CD14-positive monocyte (primary cell): ENCODE results near the gene UBE2G1. TPM values are rescaled to one million over a fixed set of nuclear protein-coding genes. Genes with fewer than 3 reads are reported as not detected.

Experiments
- DNase-seq, 3 donors: peaks; one replicate each; pipeline ENCODE4 v3.0.0-alpha.2; 2011 to 2022
- H2AFZ ChIP-seq: 2 replicates; pipeline ENCODE4 v1.6.0; 2012; ENCODE audit warnings: mild to moderate bottlenecking, low read depth, low read length, inconsistent platforms; ENCODE audit not compliant: insufficient read depth, poor library complexity, severe bottlenecking
- H3K27ac ChIP-seq, 2 donors: 1 replicate in 1 of 2; 2 replicates in 1 of 2; pipeline ENCODE4 v1.5.1; 2012 to 2013; ENCODE audit warnings: low read length in 2 of 2, control low read depth in 1 of 2, inconsistent platforms in 1 of 2, low read depth in 1 of 2, mild to moderate bottlenecking in 1 of 2
- H3K27me3 ChIP-seq, 2 donors: one replicate each; pipeline versions ENCODE4 v1.6.0 to v1.6.1; 2011 to 2013; ENCODE audit warnings: low read length in 2 of 2; ENCODE audit not compliant: control insufficient read depth in 2 of 2, insufficient read depth in 2 of 2
- H3K36me3 ChIP-seq, 2 donors: replicated peaks in 1 of 2; 1 replicate in 1 of 2; 2 replicates in 1 of 2; pipeline versions ENCODE4 v1.5.1 to v1.6.1; 2012 to 2013; ENCODE audit warnings: low read length in 2 of 2, control low read depth in 1 of 2, inconsistent platforms in 1 of 2, mild to moderate bottlenecking in 1 of 2; ENCODE audit not compliant: insufficient read depth in 2 of 2, control insufficient read depth in 1 of 2
- H3K4me1 ChIP-seq, 2 donors: 1 replicate in 1 of 2; 2 replicates in 1 of 2; pipeline versions ENCODE4 v1.5.1 to v1.6.1; 2012 to 2013; ENCODE audit warnings: low read length in 2 of 2, control low read depth in 1 of 2, inconsistent platforms in 1 of 2, mild to moderate bottlenecking in 1 of 2, moderate library complexity in 1 of 2; ENCODE audit not compliant: insufficient read depth in 2 of 2, control insufficient read depth in 1 of 2
- H3K4me2 ChIP-seq: replicated peaks from 2 replicates; pipeline ENCODE3; 2012; ENCODE audit warnings: low read length, moderate library complexity, mild to moderate bottlenecking; ENCODE audit not compliant: poor library complexity, severe bottlenecking; ENCODE audit errors: extremely low read depth
- H3K4me3 ChIP-seq, 3 experiments: fragments of 200-600 bp in 1 of 3; sonication (generic) in 1 of 3; replicated peaks in 1 of 3; 1 replicate in 2 of 3; 2 replicates in 1 of 3; pipeline ENCODE4 v1.5.1; 2011 to 2013; ENCODE audit warnings: low read length in 3 of 3, mild to moderate bottlenecking in 3 of 3, control low read depth in 2 of 3, low read depth in 2 of 3, inconsistent platforms in 1 of 3, moderate library complexity in 1 of 3
- H3K79me2 ChIP-seq: 2 replicates; pipeline ENCODE4 v1.6.0; 2012; ENCODE audit warnings: mild to moderate bottlenecking, control low read depth, inconsistent platforms, low read length, moderate library complexity; ENCODE audit not compliant: insufficient read depth
- H3K9ac ChIP-seq: 2 replicates; pipeline ENCODE4 v1.6.0; 2017; ENCODE audit warnings: low read length, mild to moderate bottlenecking; ENCODE audit not compliant: insufficient read depth, poor library complexity, severe bottlenecking
- H3K9me3 ChIP-seq, 2 donors: replicated peaks in 1 of 2; 1 replicate in 1 of 2; 2 replicates in 1 of 2; pipeline versions ENCODE4 v1.5.1 to v1.6.1; 2012 to 2013; ENCODE audit warnings: low read length in 2 of 2, control low read depth in 1 of 2; ENCODE audit not compliant: control insufficient read depth in 1 of 2, insufficient read depth in 1 of 2
- H4K20me1 ChIP-seq: 2 replicates; pipeline ENCODE4 v1.6.0; 2012; ENCODE audit warnings: mild to moderate bottlenecking, low read length, control low read depth, moderate library complexity; ENCODE audit not compliant: insufficient read depth
- H3K27ac Mint-ChIP-seq, 7 donors: one replicate each; pipeline ENCODE4 v1.8.0; 2020; ENCODE audit warnings: mild to moderate bottlenecking in 7 of 7, mixed read lengths in 7 of 7, moderate library complexity in 6 of 7, inconsistent platforms in 2 of 7
- H3K27me3 Mint-ChIP-seq, 3 donors: one replicate each; pipeline ENCODE4 v1.8.0; 2021 to 2022; ENCODE audit warnings: low read depth in 3 of 3, mild to moderate bottlenecking in 3 of 3, mixed read lengths in 3 of 3, moderate library complexity in 3 of 3, inconsistent platforms in 1 of 3
- H3K36me3 Mint-ChIP-seq, 2 donors: one replicate each; pipeline ENCODE4 v1.8.0; 2020; ENCODE audit warnings: mixed read lengths in 2 of 2, inconsistent platforms in 1 of 2, mild to moderate bottlenecking in 1 of 2
- H3K4me1 Mint-ChIP-seq: one replicate; pipeline ENCODE4 v1.8.0; 2020; ENCODE audit warnings: mild to moderate bottlenecking, mixed read lengths
- H3K4me3 Mint-ChIP-seq, 2 donors: one replicate each; pipeline ENCODE4 v1.8.0; 2020; ENCODE audit warnings: mild to moderate bottlenecking in 2 of 2, mixed read lengths in 2 of 2, moderate library complexity in 1 of 2
- H3K9me3 Mint-ChIP-seq, 7 donors: one replicate each; pipeline ENCODE4 v1.8.0; 2020 to 2022; ENCODE audit warnings: mixed read lengths in 7 of 7, mild to moderate bottlenecking in 6 of 7, moderate library complexity in 6 of 7, inconsistent platforms in 2 of 7
- CTCF ChIP-seq: fragments of 200-600 bp; IDR thresholded peaks from one replicate; pipeline ENCODE4 v1.8.0; 2022; ENCODE audit warnings: antibody characterized with exemption, mild to moderate bottlenecking
- WGBS: methylation state at CpG from one replicate; pipeline ENCODE4 v1.1.5; 2013; ENCODE audit warnings: missing lambda C conversion rate; ENCODE audit not compliant: insufficient coverage; 5-methylcytosine and 5-hydroxymethylcytosine counted together
- intact Hi-C, 2 donors: fragments of 100-400 bp; cut with micrococcal nuclease; formaldehyde crosslinking; loops; one replicate each; pipeline versions ENCODE4 v1.15.0 to v1.15.1; 2023
- polyA plus RNA-seq, 3 donors: library from polyadenylated mRNA; depleted of rRNA in 1 of 3; unstranded in 2 of 3; stranded (reverse) in 1 of 3; fragments of 300-500 nt in 2 of 3; fragments of >200 nt in 1 of 3; fragmentation: Illumina TruSeq in 2 of 3; gene quantifications; 1 replicate in 2 of 3; 2 replicates in 1 of 3; pipeline ENCODE4 v1.2.3, GENCODE V29; 2012 to 2021

UBE2G1 gene
- polyA plus RNA-seq, 3 donors = 18.3 to 41.4 (median 29.3) TPM

GRCh38 chr17:4233668-4234258, 132.7 kb downstream of the UBE2G1 start:
- Histone ChIP-seq H3K4me3 (no peak overlapping the region), H4K20me1 (peaks cover 80% of the 10 kb centered on the region), H3K9me3 (no peaks in the 10 kb centered on the region), H3K4me1 (no peaks in the 10 kb centered on the region), H3K4me2 (no peak overlapping the region), H3K27me3 (no peaks in the 10 kb centered on the region), H3K9ac (no peak overlapping the region), H3K27ac (no peak overlapping the region), H2AFZ (no peak overlapping the region), H3K36me3 (peaks cover 75 to 97% of the 10 kb centered on the region in 2 donors), H3K79me2 (no peaks in the 10 kb centered on the region)
- H3K4me3 Mint-ChIP-seq = no peak overlapping the region
- TF ChIP-seq CTCF = no peak
- H3K27me3 Mint-ChIP-seq = no peaks in the 10 kb centered on the region
- no peak overlapping the region for H3K27ac Mint-ChIP-seq
- WGBS = 100% methylated on average over 3 of the region's 7 CpGs
- no peak for DNase-seq
- H3K36me3 Mint-ChIP-seq = peaks cover 59 to 86% of the 10 kb centered on the region in 2 donors
- H3K9me3 Mint-ChIP-seq = no peaks in the 10 kb centered on the region
- H3K4me1 Mint-ChIP-seq = peaks cover 2% of the 10 kb centered on the region
- intact Hi-C loops = no loop called here

- H3K27ac ChIP-seq = no peak overlapping the region
- TF ChIP-seq CTCF = no peak
- Mint-ChIP-seq H3K36me3 (peaks cover 62 to 80% of the 10 kb centered on the region in 2 donors), H3K27ac (peak overlapping the region in 1 of 7 donors; percentile 11), H3K4me1 (peaks cover 2% of the 10 kb centered on the region), H3K4me3 (no peak overlapping the region), H3K27me3 (no peaks in the 10 kb centered on the region), H3K9me3 (no peaks in the 10 kb centered on the region)
- no peak overlapping the region for H2AFZ ChIP-seq
- no peak for DNase-seq
- H3K4me1 ChIP-seq = no peaks in the 10 kb centered on the region
- no peaks in the 10 kb centered on the region for H3K79me2 ChIP-seq
- H3K36me3 ChIP-seq = peaks cover 80 to 99% of the 10 kb centered on the region in 2 donors
- intact Hi-C loops = no loop called here
- H3K27me3 ChIP-seq = no peaks in the 10 kb centered on the region
- H3K4me3 ChIP-seq = no peak overlapping the region
- no peak overlapping the region for H3K9ac ChIP-seq
- H3K9me3 ChIP-seq = no peaks in the 10 kb centered on the region
- H4K20me1 ChIP-seq = peaks cover 77% of the 10 kb centered on the region
- 0% methylated on average over 1 of the region's 4 CpGs for WGBS
- H3K4me2 ChIP-seq = no peak overlapping the region
These were observed 134.2 kb downstream of the UBE2G1 start for GRCh38 chr17:4232168-4232813.
